ENCODE data around the gene KLHDC7B. TPM values are rescaled to one million over a fixed set of nuclear protein-coding genes. Genes with fewer than 3 reads are reported as not detected.

KLHDC7B gene
- total RNA-seq = 10 to 100 TPM in 1 of 2 donors, 1 to 10 TPM in 1; 6.5 to 15.2 TPM

GRCh38 chr22:50545522-50546325, at the start of gene KLHDC7B:
Gene KLHDC7B, plus strand, starts transcription at chr22:50545899. Its CDS starts 345 bp downstream, at chr22:50546244.
- Mint-ChIP-seq H3K4me3 (peak within 1 kb of the TSS; percentile 68), H3K9me3 (peaks cover 3% of the 10 kb centered on the region), H3K27me3 (no peaks in the 10 kb centered on the region), H3K4me1 (ENCODE audit: low read depth in 2 of 2) (peaks cover 44 to 51% of the 10 kb centered on the region in 2 donors), H3K27ac (peak within 1 kb of the TSS; percentile 79 to 90), H3K36me3 (peaks cover 6% of the 10 kb centered on the region)
- ATAC-seq = no peak
- no peak for DNase-seq (ENCODE audit: low spot score)

DNA sequence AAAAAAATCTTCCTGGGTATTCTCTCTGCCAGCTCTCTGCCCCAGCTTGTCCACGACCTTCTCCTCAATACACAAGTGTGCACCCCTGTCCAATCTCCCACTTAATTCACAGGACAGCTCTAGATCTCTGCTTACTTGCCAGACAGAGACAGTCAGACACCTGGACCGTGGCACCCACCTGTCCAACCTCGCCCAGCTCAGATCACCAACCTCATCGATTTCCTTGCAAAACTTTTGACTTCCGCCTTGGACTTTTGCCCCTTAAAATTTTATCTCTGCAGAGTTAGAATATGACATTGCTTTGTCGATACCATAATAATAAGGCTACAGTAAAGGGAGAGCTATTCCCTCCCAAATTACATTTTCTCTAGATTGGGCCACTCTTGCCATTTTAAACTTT, 48.6 kb upstream of the KLHDC7B start:
- DNase-seq (ENCODE audit: low spot score) (no peak), ATAC-seq (no peak)
- H3K36me3 Mint-ChIP-seq = no peaks in the 10 kb centered on the region
- H3K4me3 Mint-ChIP-seq = no peak overlapping the region
- no peaks in the 10 kb centered on the region for H3K9me3 Mint-ChIP-seq
- H3K27me3 Mint-ChIP-seq = peaks cover 6 to 7% of the 10 kb centered on the region in 2 donors
- peaks cover 0 to 6% of the 10 kb centered on the region in 2 donors for H3K4me1 Mint-ChIP-seq (ENCODE audit: low read depth in 2 of 2)
- H3K27ac Mint-ChIP-seq = no peak overlapping the region

GRCh38 chr22:50498322-50498890, 47.3 kb upstream of the KLHDC7B start:
- H3K4me1 Mint-ChIP-seq (ENCODE audit: low read depth in 2 of 2) = peaks cover 0 to 6% of the 10 kb centered on the region in 2 donors
- peaks cover 6 to 7% of the 10 kb centered on the region in 2 donors for H3K27me3 Mint-ChIP-seq
- no peak for DNase-seq (ENCODE audit: low spot score)
- no peak overlapping the region for H3K27ac Mint-ChIP-seq
- H3K4me3 Mint-ChIP-seq = no peak overlapping the region
- H3K36me3 Mint-ChIP-seq = no peaks in the 10 kb centered on the region
- peak; percentile 78 to 84 for ATAC-seq
- no peaks in the 10 kb centered on the region for H3K9me3 Mint-ChIP-seq

DNA sequence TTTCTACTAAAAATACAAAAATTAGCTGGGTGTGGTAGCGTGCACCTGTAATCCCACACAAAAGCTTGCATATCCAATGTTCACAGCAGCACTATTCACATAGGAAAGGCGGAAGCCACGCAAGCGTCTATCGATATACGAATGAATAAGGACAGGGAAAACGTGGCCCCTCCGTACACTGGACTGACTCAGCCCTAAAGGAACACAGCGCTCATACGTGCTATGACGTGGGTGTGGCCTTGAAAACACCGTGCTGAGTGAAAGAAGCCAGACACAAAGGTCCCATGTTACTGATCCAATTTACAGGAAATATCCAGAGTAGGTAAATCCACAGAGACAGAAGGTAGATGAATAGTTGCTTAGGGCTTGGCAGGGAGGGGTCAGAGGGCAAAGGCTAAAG, 45.2 kb upstream of the KLHDC7B start:
- Mint-ChIP-seq H3K4me1 (ENCODE audit: low read depth in 2 of 2) (peaks cover 0 to 6% of the 10 kb centered on the region in 2 donors), H3K27me3 (peaks cover 6 to 7% of the 10 kb centered on the region in 2 donors), H3K9me3 (no peaks in the 10 kb centered on the region), H3K4me3 (no peak overlapping the region), H3K36me3 (no peaks in the 10 kb centered on the region), H3K27ac (no peak overlapping the region)
- DNase-seq (ENCODE audit: low spot score) (no peak), ATAC-seq (no peak)

GRCh38 chr22:50502096-50502495, 43.6 kb upstream of the KLHDC7B start:
- H3K9me3 Mint-ChIP-seq = no peaks in the 10 kb centered on the region
- H3K36me3 Mint-ChIP-seq = no peaks in the 10 kb centered on the region
- H3K4me1 Mint-ChIP-seq (ENCODE audit: low read depth in 2 of 2) = peaks cover 0 to 6% of the 10 kb centered on the region in 2 donors
- peaks cover 3% of the 10 kb centered on the region in 2 donors for H3K27me3 Mint-ChIP-seq
- no peak overlapping the region for H3K4me3 Mint-ChIP-seq
- DNase-seq (ENCODE audit: low spot score) = no peak
- no peak overlapping the region for H3K27ac Mint-ChIP-seq
- ATAC-seq = no peak

- H3K36me3 Mint-ChIP-seq = no peaks in the 10 kb centered on the region
- no peak for ATAC-seq
Measured at GRCh38 chr22:50502628-50503474, 42.8 kb upstream of the KLHDC7B start.

GRCh38 chr22:50503475-50504145, 42.1 kb upstream of the KLHDC7B start:
- H3K36me3 Mint-ChIP-seq = peaks cover under 1% of the 10 kb centered on the region
- no peak for DNase-seq (ENCODE audit: low spot score)
- peaks cover 1 to 10% of the 10 kb centered on the region in 2 donors for H3K4me1 Mint-ChIP-seq (ENCODE audit: low read depth in 2 of 2)
- H3K27me3 Mint-ChIP-seq = no peaks in the 10 kb centered on the region
- H3K27ac Mint-ChIP-seq = no peak overlapping the region
- ATAC-seq = no peak
- H3K9me3 Mint-ChIP-seq = no peaks in the 10 kb centered on the region
- H3K4me3 Mint-ChIP-seq = no peak overlapping the region

More at GRCh38 chr22:50502628-50503474, 42.8 kb upstream of the KLHDC7B start:
- Mint-ChIP-seq H3K27me3 (peaks cover 0 to under 1% of the 10 kb centered on the region in 2 donors), H3K27ac (no peak overlapping the region), H3K9me3 (no peaks in the 10 kb centered on the region), H3K4me3 (no peak overlapping the region), H3K4me1 (ENCODE audit: low read depth in 2 of 2) (peaks cover 0 to 8% of the 10 kb centered on the region in 2 donors)
- no peak for DNase-seq (ENCODE audit: low spot score)

DNA sequence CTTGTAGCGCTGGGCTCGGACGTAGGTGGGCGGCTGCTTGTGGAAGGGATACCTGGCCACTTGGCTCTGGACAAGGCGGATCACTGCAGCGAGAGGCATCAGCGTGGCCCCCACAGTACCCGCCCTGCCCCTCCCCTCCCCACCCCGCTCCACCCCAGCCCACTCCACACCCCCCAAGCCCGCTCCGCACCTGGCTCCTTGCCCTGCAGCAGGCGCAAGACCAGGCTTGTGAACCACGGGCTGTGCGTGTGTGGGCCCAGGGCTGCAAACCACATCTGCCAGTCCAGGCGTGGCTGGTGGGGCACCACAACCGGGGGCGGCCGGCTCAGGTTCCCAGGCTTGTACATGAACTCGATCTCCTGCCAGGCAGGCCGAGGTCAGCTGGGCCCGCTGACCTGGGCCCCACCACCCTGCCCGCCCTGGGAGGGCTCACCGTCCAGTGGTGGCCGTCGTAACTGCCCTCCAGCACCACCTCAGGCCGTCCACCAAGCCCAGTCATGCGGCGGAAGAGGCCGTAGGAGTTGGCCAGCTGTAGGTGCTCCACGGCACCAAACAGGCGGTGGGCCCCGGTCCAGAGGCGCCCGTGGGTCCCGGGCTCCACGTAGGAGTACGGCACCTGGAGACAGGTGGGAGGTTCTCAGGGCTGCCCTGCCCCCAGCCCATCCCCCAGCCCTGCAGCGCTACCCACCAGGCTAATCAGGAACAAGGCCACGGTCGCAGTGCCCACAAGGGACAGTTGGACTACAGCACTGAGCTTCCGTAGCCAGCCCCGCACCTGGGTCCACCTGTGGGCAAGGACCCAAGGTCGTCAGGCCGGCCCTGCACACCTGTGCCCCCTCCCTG, 41.1 kb upstream of the KLHDC7B start:
- DNase-seq (ENCODE audit: low spot score) = no peak
- Mint-ChIP-seq H3K27ac (no peak overlapping the region), H3K9me3 (no peaks in the 10 kb centered on the region), H3K4me3 (no peak overlapping the region), H3K4me1 (ENCODE audit: low read depth in 2 of 2) (peaks cover 11 to 17% of the 10 kb centered on the region in 2 donors), H3K36me3 (peaks cover 9% of the 10 kb centered on the region), H3K27me3 (no peaks in the 10 kb centered on the region)
- ATAC-seq = no peak

- Mint-ChIP-seq H3K27ac (no peak overlapping the region), H3K9me3 (no peaks in the 10 kb centered on the region), H3K36me3 (peaks cover 9% of the 10 kb centered on the region), H3K4me1 (ENCODE audit: low read depth in 2 of 2) (peaks cover 13 to 18% of the 10 kb centered on the region in 2 donors), H3K4me3 (no peak overlapping the region), H3K27me3 (no peaks in the 10 kb centered on the region)
- DNase-seq (ENCODE audit: low spot score) = no peak
- no peak for ATAC-seq
Measured at GRCh38 chr22:50505276-50505775, 40.4 kb upstream of the KLHDC7B start.

GRCh38 chr22:50505776-50506610, 39.7 kb upstream of the KLHDC7B start:
- ATAC-seq = no peak
- Mint-ChIP-seq H3K36me3 (peaks cover 9% of the 10 kb centered on the region), H3K4me3 (peak overlapping the region; percentile 93), H3K27me3 (no peaks in the 10 kb centered on the region), H3K4me1 (ENCODE audit: low read depth in 2 of 2) (peaks cover 13 to 16% of the 10 kb centered on the region in 2 donors), H3K27ac (no peak overlapping the region), H3K9me3 (no peaks in the 10 kb centered on the region)
- no peak for DNase-seq (ENCODE audit: low spot score)

DNA sequence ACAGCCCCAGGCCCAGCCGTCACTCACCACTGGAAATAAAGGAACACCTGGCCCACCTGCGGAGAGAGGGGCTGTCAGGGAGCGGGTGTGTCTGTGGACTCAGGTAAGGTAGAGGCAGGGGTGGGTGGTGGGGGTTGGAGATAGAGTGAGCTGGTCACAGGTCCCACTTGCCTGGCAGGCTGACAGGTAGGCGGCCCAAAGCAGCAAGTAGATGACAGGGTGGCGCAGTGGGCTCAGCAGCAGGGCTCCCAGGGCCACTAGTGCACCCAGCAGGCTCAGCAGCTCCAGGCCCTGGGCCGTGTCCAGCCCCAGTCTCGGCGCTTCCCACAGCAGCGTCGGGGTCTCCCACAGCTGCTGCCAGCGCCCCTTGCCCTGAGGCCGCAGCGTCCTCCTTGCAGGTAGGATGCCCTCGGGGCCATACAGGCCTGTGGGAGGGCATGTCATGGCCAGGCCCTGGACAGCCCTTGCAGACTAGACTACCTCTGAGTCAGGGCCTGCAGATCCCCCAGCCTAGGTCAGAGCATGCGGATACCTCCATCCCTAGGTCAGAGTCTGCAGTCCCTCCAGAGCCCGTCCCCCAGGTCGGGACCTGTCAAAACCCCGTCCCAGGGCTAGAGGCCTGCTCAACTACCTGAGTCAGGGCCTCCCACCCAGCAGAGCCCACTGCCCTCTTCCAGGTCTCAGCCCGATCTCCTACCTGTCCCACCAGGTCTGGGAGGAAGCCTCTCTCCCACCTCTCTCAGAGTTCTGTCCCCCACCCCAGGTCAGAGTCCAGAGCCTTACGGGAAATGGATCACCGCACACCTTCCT, 38.9 kb upstream of the KLHDC7B start:
- DNase-seq (ENCODE audit: low spot score) (no peak), ATAC-seq (no peak)
- peak overlapping the region; percentile 86 to 92 for H3K27ac Mint-ChIP-seq
- peaks cover 13 to 16% of the 10 kb centered on the region in 2 donors for H3K4me1 Mint-ChIP-seq (ENCODE audit: low read depth in 2 of 2)
- H3K9me3 Mint-ChIP-seq = no peaks in the 10 kb centered on the region
- peak overlapping the region; percentile 93 for H3K4me3 Mint-ChIP-seq
- H3K27me3 Mint-ChIP-seq = no peaks in the 10 kb centered on the region
- peaks cover 9% of the 10 kb centered on the region for H3K36me3 Mint-ChIP-seq
